Measurements from ENCODE around the gene MCF2L2.

GRCh38 chr3:183217548-183218332 is 210.7 kb downstream of the MCF2L2 start:
- TF ChIP-seq TAF1 (IDR thresholded peaks at IDR 0.05; ENCODE audit: low read depth, low read length) (no peak), POLR2AphosphoS5 (IDR thresholded peaks at IDR 0.05; ENCODE audit: low read depth, low read length) (no peak), POLR2A (IDR thresholded peaks at IDR 0.05; ENCODE audit: low read depth, low read length) (no peak)

All from GM12891 (cell line).